Ishikawa (cell line): ENCODE results near the gene ANKRD55.
A peak's percentile ranks its signal among the peaks of the same experiment; 100 is the strongest.

Experiments
- CEBPB ChIP-seq: IDR thresholded peaks from 2 replicates; pipeline ENCODE4 v1.6.1; 2012
- CREB1 ChIP-seq: IDR thresholded peaks from 2 replicates; pipeline ENCODE4 v1.6.1; 2012; ENCODE audit warnings: low read depth
- EGR1 ChIP-seq: IDR thresholded peaks from 2 replicates; pipeline ENCODE4 v1.6.1; 2012
- EP300 ChIP-seq: IDR thresholded peaks from 2 replicates; pipeline ENCODE4 v1.6.1; 2012; ENCODE audit warnings: borderline replicate concordance
- FOXM1 ChIP-seq: IDR thresholded peaks from 2 replicates; pipeline ENCODE4 v1.6.1; 2012; ENCODE audit warnings: low read depth, borderline replicate concordance
- NFIC ChIP-seq: IDR thresholded peaks from 2 replicates; pipeline ENCODE4 v1.6.1; 2012
- RAD21 ChIP-seq: IDR thresholded peaks from 2 replicates; pipeline ENCODE4 v1.6.1; 2012; ENCODE audit warnings: low read depth
- TAF1 ChIP-seq: IDR thresholded peaks from 2 replicates; pipeline ENCODE4 v1.6.1; 2012; ENCODE audit warnings: low read depth, mild to moderate bottlenecking
- TCF12 ChIP-seq: IDR thresholded peaks from 2 replicates; pipeline ENCODE4 v1.6.1; 2012; ENCODE audit warnings: low read depth
- TEAD4 ChIP-seq: IDR thresholded peaks from 2 replicates; pipeline ENCODE4 v1.6.1; 2012
- YY1 ChIP-seq: IDR thresholded peaks from 2 replicates; pipeline ENCODE4 v1.6.1; 2012; ENCODE audit warnings: low read depth
- ZBTB7A ChIP-seq: IDR thresholded peaks from 2 replicates; pipeline ENCODE4 v1.6.1; 2012; ENCODE audit warnings: low read depth
- TF ChIP-seq, protein P1 (sequence below): IDR thresholded peaks from 2 replicates; pipeline ENCODE4 v1.6.1; 2012; ENCODE audit warnings: low read depth, mild to moderate bottlenecking
- TF ChIP-seq, protein P2 (sequence below): IDR thresholded peaks from 2 replicates; pipeline ENCODE4 v1.6.1; 2012
- TF ChIP-seq, protein P3 (sequence below): IDR thresholded peaks from 2 replicates; pipeline ENCODE4 v1.6.1; 2012

The ANKRD55 gene

DNA sequence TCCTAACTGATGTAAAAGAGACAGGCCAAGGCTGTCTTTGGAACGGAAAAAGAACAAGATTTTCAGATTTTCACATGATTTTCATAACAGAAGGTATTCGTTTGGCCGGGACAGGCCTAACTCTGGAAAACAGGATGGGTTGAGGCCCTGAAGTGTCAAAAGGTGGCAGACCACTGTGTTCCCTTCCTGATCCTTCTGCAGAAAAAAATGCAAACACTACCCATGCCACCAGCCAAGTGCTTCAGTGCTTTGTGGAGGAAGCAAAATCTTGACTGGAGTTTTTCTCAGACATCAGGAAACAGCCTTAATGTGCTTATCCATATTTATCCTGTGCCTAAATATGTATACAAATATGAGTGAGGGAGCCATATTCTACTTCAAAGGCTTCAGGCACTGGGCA, 124.9 kb downstream of the ANKRD55 start:
- no peak for TF ChIP-seq EP300
- TF ChIP-seq TAF1: no peak
- TF ChIP-seq TCF12: no peak
- TF ChIP-seq TEAD4: no peak
- TF ChIP-seq EGR1: no peak
- TF ChIP-seq CEBPB: no peak
- TF ChIP-seq, protein P1, sequence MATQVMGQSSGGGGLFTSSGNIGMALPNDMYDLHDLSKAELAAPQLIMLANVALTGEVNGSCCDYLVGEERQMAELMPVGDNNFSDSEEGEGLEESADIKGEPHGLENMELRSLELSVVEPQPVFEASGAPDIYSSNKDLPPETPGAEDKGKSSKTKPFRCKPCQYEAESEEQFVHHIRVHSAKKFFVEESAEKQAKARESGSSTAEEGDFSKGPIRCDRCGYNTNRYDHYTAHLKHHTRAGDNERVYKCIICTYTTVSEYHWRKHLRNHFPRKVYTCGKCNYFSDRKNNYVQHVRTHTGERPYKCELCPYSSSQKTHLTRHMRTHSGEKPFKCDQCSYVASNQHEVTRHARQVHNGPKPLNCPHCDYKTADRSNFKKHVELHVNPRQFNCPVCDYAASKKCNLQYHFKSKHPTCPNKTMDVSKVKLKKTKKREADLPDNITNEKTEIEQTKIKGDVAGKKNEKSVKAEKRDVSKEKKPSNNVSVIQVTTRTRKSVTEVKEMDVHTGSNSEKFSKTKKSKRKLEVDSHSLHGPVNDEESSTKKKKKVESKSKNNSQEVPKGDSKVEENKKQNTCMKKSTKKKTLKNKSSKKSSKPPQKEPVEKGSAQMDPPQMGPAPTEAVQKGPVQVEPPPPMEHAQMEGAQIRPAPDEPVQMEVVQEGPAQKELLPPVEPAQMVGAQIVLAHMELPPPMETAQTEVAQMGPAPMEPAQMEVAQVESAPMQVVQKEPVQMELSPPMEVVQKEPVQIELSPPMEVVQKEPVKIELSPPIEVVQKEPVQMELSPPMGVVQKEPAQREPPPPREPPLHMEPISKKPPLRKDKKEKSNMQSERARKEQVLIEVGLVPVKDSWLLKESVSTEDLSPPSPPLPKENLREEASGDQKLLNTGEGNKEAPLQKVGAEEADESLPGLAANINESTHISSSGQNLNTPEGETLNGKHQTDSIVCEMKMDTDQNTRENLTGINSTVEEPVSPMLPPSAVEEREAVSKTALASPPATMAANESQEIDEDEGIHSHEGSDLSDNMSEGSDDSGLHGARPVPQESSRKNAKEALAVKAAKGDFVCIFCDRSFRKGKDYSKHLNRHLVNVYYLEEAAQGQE: no peak
- no peak for TF ChIP-seq RAD21

DNA sequence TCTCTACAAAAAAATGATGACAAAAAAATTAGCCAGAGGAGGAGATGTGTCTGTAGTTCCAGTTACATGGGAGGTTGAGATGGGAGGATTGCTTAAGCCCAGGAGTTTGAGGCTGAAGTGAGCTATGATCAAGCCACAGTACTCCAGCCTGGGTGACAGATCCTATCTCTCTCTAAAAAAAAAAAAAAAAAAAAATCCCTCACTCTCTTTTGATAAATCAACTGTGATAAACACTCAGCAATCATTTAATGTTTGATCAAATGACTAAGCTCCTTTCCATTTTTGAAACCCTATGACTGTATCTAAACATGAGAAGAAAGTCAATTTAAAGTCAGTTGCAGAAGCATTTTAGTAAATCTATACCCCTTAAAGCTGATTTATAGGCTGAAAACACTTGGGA, 126.3 kb downstream of the ANKRD55 start:
- no peak for TF ChIP-seq EP300
- TF ChIP-seq FOXM1: no peak
- TF ChIP-seq TCF12: no peak

DNA sequence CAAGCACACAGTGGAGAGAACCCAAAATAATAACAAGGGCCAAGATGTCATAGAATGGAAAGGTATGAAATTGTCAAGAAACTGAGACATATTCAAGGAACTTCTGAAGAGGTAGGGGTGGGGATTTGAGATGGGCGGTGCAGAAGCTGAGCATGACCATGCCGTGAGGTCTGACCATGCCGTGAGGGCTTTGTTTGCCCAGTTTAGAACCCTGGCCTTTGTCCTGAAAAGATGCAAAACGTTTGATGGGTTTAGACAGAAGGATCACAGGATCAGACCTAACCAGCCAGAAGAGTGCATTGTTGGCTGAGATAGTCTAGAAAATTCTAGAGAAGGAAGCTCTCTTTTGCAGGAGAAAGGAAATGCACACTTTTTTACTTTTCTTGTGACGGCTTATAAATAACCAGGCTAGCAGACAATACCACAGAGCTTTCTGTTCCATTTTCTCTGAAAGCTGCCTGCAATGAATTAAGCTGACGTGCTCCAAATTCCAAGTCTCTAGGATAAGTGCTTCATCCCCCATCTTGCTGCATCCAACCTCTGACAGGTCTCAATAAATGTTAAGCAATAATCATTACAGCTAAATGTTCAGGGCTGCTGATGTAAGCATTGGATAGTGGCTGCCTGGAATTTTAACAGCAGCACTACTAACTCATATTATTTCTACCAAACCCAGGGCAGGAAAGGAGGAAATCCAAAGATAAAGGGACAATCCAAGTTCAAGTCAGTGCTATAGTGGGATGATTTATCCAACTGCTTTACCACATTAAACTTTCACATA, 127.4 kb downstream of the ANKRD55 start:
- no peak for TF ChIP-seq EP300
- TF ChIP-seq TEAD4: no peak
- TF ChIP-seq, protein P1: peak; percentile 15; the same call in 1 of the 2 replicates

DNA sequence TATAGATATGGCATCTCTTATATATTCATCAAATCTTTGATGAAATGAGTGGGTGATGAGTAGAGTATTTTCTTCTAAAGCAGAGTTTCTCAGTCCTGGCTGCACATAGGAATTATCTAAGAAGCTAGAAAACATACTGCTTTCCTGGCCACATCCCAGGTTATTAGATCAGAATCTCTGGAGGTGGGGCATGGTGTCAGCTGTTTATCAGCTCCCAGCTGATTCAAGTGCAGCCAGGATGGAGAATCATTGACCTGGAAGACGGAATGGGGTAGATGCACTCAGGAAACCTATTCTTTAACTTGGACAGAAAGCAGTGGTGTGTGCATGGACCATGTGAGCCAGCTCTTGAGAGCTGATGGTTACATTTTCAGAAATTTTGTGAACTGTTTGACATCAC, 130.2 kb downstream of the ANKRD55 start:
- TF ChIP-seq ZBTB7A: no peak
- TF ChIP-seq TEAD4: no peak
- no peak for TF ChIP-seq NFIC
- no peak for TF ChIP-seq RAD21
- TF ChIP-seq CEBPB: no peak
- TF ChIP-seq, protein P2, sequence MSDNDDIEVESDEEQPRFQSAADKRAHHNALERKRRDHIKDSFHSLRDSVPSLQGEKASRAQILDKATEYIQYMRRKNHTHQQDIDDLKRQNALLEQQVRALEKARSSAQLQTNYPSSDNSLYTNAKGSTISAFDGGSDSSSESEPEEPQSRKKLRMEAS: no peak
- no peak for TF ChIP-seq CREB1
- TF ChIP-seq TAF1: no peak
- no peak for TF ChIP-seq EP300
- TF ChIP-seq, protein P1: no peak
- no peak for TF ChIP-seq EGR1
- TF ChIP-seq, protein P3, sequence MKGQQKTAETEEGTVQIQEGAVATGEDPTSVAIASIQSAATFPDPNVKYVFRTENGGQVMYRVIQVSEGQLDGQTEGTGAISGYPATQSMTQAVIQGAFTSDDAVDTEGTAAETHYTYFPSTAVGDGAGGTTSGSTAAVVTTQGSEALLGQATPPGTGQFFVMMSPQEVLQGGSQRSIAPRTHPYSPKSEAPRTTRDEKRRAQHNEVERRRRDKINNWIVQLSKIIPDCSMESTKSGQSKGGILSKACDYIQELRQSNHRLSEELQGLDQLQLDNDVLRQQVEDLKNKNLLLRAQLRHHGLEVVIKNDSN: no peak
- no peak for TF ChIP-seq YY1
- no peak for TF ChIP-seq FOXM1
- no peak for TF ChIP-seq TCF12

DNA sequence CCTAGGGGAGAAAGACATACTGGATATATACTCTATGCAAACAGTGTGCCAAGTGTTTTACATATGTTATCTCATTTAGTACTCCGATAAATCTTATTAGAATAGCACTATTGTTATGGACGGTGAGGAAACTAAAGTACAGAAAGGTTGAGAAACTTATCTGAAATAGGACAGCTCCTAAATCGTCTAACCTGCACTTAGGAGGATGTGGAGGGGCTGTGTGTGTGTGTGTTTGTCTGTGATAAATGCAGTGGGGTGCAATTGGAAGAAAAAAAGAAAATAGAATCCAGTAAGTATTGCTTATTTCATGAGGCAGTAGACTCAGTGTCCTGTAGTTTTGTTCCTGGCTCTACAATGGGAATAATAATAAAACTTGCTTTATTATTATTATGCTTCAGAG, 131.9 kb downstream of the ANKRD55 start:
- TF ChIP-seq CEBPB (no peak), YY1 (no peak), FOXM1 (no peak), EP300 (no peak), TCF12 (no peak), ZBTB7A (no peak), NFIC (no peak), RAD21 (no peak), TAF1 (no peak), CREB1 (no peak), EGR1 (no peak), TEAD4 (no peak)
- TF ChIP-seq, protein P3: no peak
- TF ChIP-seq, protein P1: no peak
- TF ChIP-seq, protein P2: no peak
